Calu3 (cell line): ENCODE measurements around the gene IL1R1. TPM values are rescaled to one million over a fixed set of nuclear protein-coding genes. Genes with fewer than 3 reads are reported as not detected.

Experiments
- BruUV-seq: library from RNA; stranded (reverse); fragments of 400-500 nt; replicated peaks from 2 replicates; lab custom pipeline; 2021; lab: Mats Ljungman, UMichigan
- CTCF ChIA-PET: fragments of 300-600 bp; sonication (Branson Sonifier 250); formaldehyde crosslinking; loops from one replicate; lab custom pipeline; 2022; ENCODE audit warnings: antibody characterized with exemption; lab: Charles Lee
- DNase-seq: peaks from one replicate; pipeline ENCODE4 v3.0.0; 2022
- H3K27ac Mint-ChIP-seq: one replicate; pipeline ENCODE4 v1.8.0; 2022; ENCODE audit warnings: mixed read lengths; ENCODE audit not compliant: unreplicated experiment
- H3K27me3 Mint-ChIP-seq: one replicate; pipeline ENCODE4 v1.8.0; 2022; ENCODE audit warnings: mixed read lengths; ENCODE audit not compliant: unreplicated experiment
- H3K36me3 Mint-ChIP-seq: one replicate; pipeline ENCODE4 v1.8.0; 2022; ENCODE audit warnings: mild to moderate bottlenecking, moderate library complexity, mixed read lengths; ENCODE audit not compliant: insufficient read depth, unreplicated experiment
- H3K4me1 Mint-ChIP-seq: one replicate; pipeline ENCODE4 v1.8.0; 2022; ENCODE audit warnings: mild to moderate bottlenecking, low read depth, mixed read lengths; ENCODE audit not compliant: unreplicated experiment
- H3K4me3 Mint-ChIP-seq: one replicate; pipeline ENCODE4 v1.8.0; 2022; ENCODE audit warnings: mild to moderate bottlenecking, low read depth, moderate library complexity, mixed read lengths; ENCODE audit not compliant: unreplicated experiment
- H3K9me3 Mint-ChIP-seq: one replicate; pipeline ENCODE4 v1.8.0; 2022; ENCODE audit warnings: low read depth, mixed read lengths; ENCODE audit not compliant: unreplicated experiment
- intact Hi-C: fragments of 100-400 bp; cut with micrococcal nuclease; formaldehyde crosslinking; loops from one replicate; pipeline ENCODE4 v1.10.0; 2022; ENCODE audit not compliant: unreplicated experiment
- total RNA-seq: library from RNA; stranded (reverse); gene quantifications from 2 replicates; pipeline ENCODE4 v1.2.3, GENCODE V29; 2022
- TF ChIP-seq, protein P1 (sequence below): fragments of 200-600 bp; IDR thresholded peaks from one replicate; pipeline ENCODE4 v1.8.0; 2022; ENCODE audit warnings: antibody characterized with exemption; ENCODE audit not compliant: unreplicated experiment

Gene IL1R1
- total RNA-seq, 1 experiment from 2014 or later: 6.2 TPM

DNA sequence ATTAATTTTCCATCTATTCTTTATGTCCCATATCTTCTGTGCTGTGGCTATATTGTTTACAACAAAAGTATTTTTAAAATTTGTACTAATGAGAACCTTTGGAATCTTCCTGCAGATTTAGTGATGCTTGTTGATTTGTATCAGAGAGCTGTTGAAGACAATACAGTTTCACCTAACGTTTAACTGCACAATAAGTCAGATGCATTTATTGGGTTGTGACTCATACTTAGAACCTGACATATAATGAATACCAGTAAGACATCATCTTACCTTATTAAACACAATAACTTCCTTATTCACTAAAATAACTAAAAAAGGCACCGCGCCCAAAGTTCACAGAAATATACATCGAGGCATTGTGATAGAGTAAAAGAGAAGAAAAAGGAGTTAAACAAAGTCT, 43.8 kb upstream of the IL1R1 start:
- Mint-ChIP-seq H3K4me1 (peaks cover 31% of the 10 kb centered on the region), H3K4me3 (no peak overlapping the region), H3K27ac (no peak overlapping the region), H3K27me3 (no peaks in the 10 kb centered on the region), H3K36me3 (no peaks in the 10 kb centered on the region), H3K9me3 (no peaks in the 10 kb centered on the region)
- no peak for DNase-seq
- CTCF ChIA-PET: no interaction called here
- TF ChIP-seq, protein P1, sequence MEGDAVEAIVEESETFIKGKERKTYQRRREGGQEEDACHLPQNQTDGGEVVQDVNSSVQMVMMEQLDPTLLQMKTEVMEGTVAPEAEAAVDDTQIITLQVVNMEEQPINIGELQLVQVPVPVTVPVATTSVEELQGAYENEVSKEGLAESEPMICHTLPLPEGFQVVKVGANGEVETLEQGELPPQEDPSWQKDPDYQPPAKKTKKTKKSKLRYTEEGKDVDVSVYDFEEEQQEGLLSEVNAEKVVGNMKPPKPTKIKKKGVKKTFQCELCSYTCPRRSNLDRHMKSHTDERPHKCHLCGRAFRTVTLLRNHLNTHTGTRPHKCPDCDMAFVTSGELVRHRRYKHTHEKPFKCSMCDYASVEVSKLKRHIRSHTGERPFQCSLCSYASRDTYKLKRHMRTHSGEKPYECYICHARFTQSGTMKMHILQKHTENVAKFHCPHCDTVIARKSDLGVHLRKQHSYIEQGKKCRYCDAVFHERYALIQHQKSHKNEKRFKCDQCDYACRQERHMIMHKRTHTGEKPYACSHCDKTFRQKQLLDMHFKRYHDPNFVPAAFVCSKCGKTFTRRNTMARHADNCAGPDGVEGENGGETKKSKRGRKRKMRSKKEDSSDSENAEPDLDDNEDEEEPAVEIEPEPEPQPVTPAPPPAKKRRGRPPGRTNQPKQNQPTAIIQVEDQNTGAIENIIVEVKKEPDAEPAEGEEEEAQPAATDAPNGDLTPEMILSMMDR: no peak
- no TSS peak for BruUV-seq
- intact Hi-C loops: no loop called here

DNA sequence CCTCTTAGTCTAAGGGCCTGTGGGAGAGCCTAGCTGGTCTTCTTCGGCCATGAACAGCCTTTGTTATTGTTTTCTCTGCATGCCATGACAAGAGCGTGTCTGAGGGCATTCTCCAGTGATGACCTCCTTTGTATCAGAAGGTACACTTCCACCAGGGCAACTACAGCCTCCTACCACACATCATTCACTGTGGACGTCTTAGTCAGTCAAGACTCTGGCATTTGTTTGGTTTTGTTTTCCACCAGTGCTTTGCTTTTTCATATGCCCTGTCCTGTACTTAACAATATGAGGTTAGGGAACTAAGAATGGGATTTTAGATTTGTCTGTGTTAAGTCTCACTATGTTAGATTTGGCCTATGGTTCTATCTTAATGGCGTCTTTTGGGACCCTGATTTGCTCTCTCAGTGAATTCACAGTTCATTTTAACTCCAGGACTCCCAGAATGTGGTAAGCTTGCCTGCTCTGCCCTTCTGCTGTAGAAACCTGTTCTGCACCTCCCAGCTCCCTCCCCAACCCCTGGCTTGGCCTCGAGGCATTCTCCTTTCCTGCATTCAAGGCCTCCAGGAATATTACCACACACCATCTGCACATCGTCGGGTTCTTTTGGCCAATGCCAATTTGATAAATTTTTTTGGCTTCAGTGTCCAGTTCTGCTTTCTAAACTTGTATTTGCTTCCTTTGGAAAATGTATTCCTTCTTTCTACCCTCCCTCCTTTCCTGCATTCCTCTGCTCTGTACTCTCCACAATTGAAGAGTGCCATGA, 42.8 kb upstream of the IL1R1 start:
- no peak for DNase-seq
- no peaks in the 10 kb centered on the region for H3K9me3 Mint-ChIP-seq
- CTCF ChIA-PET: no interaction called here
- no peaks in the 10 kb centered on the region for H3K27me3 Mint-ChIP-seq
- TF ChIP-seq, protein P1: no peak
- no peaks in the 10 kb centered on the region for H3K36me3 Mint-ChIP-seq
- H3K4me1 Mint-ChIP-seq: peaks cover 41% of the 10 kb centered on the region
- H3K4me3 Mint-ChIP-seq: no peak overlapping the region
- intact Hi-C loops: no loop called here
- no TSS peak for BruUV-seq
- no peak overlapping the region for H3K27ac Mint-ChIP-seq

DNA sequence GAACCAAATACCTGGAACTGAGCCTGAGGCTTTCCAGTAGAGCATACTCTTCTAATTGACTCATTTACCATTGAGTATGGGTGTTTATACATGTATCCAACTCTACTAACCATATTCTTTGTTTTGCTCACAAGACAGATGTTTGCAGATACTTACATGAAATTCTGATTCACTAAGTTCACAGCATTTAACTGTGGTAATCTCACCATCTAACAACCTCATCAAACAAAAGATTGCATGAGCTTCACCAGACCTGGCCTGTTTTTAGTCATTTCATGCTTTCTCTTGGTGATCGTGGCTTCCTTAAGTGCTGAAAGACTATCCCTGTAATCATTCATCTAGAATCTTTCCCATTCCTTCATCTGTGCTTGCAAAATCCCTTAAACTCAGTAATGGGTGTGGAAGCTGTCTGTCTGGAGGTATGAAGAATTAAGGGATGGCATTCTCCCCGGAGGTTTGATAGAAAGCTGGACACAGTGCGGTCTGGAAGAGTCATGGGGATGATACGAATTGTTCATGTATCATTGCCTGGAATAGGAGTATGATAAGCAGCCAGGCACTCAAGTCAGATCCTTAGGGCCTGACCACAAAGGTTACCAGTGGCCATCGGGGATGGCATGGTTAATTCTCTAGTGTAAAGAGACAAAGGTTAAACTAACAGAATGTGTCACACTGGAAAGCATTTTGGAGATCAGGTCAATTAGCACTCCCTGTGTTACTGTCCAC, 42.0 kb upstream of the IL1R1 start:
- H3K9me3 Mint-ChIP-seq: no peaks in the 10 kb centered on the region
- BruUV-seq: no TSS peak
- CTCF ChIA-PET: interaction anchor here (1.2 kb wide), 1 partner anchor 17 kb away, joined by 4 read pairs; no protein-coding TSS in a partner anchor
- DNase-seq: no peak
- no peak overlapping the region for H3K27ac Mint-ChIP-seq
- peaks cover 43% of the 10 kb centered on the region for H3K4me1 Mint-ChIP-seq
- intact Hi-C loops: no loop called here
- no peaks in the 10 kb centered on the region for H3K27me3 Mint-ChIP-seq
- no peaks in the 10 kb centered on the region for H3K36me3 Mint-ChIP-seq
- no peak overlapping the region for H3K4me3 Mint-ChIP-seq
- TF ChIP-seq, protein P1: no peak

DNA sequence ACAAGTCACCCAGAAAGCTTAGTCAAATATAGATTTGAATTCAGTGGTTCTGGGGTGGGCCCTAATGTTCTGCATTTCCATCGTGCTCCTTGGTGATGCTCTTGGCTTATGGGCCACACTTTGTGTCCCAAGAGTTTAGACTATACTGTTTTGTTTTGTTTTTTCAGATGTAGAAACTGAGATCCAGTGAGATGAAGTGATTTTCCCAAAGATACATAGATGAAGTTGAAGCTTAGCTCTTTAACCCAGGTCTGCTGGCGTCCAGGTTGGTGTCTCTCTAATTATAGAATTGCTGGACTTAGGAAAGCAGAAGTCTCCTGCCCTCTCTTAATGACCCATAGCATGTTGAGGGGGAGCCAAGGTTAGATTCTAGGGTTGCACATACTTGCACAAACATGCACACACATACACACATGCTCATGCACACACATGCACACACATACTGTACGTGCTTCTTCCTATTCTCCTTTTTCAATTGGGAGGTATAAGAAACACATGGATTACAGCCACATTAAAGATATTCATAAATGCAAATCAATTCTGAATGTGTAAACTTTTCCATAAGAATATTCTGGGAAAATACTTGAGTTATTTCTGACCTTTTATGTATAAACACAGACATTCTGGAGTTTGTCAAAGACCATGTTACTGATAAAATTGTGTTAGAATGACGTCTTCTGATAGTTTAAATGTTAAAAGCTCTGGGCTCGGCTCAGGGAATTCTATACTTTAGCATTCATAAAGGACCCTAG, 41.3 kb upstream of the IL1R1 start:
- intact Hi-C loops: no loop called here
- BruUV-seq: no TSS peak
- Mint-ChIP-seq H3K4me3 (peak overlapping the region; percentile 46), H3K27me3 (no peaks in the 10 kb centered on the region), H3K4me1 (peaks cover 49% of the 10 kb centered on the region), H3K27ac (peak overlapping the region; percentile 78), H3K36me3 (no peaks in the 10 kb centered on the region), H3K9me3 (no peaks in the 10 kb centered on the region)
- no peak for DNase-seq
- TF ChIP-seq, protein P1: no peak
- CTCF ChIA-PET: interaction anchor here (1.2 kb wide), 1 partner anchor 16 kb away, joined by 4 read pairs; no protein-coding TSS in a partner anchor
